Astrocyte of the spinal cord (primary cell): ENCODE data around the gene CPEB4.
A peak's percentile ranks its signal among the peaks of the same experiment; 100 is the strongest.

ENCODE experiments used
- DNase-seq: peaks from one replicate; pipeline ENCODE4 v3.0.0; 2011; ENCODE audit warnings: low read depth, low spot score
- H3K4me3 ChIP-seq: 2 replicates; pipeline ENCODE4 v1.5.1; 2011; ENCODE audit warnings: low read depth, mild to moderate bottlenecking, low read length, moderate library complexity
- in situ Hi-C: cut with HindIII; loops from 2 replicates; pipeline ENCODE4 v1.10.0; 2017; ENCODE audit warnings: low sequenced_read_pairs
- TF ChIP-seq, protein P1 (sequence below): IDR thresholded peaks from 2 replicates; pipeline ENCODE4 v1.5.1; 2012; ENCODE audit warnings: low read depth, mild to moderate bottlenecking, low read length, inconsistent platforms

CPEB4 gene

DNA sequence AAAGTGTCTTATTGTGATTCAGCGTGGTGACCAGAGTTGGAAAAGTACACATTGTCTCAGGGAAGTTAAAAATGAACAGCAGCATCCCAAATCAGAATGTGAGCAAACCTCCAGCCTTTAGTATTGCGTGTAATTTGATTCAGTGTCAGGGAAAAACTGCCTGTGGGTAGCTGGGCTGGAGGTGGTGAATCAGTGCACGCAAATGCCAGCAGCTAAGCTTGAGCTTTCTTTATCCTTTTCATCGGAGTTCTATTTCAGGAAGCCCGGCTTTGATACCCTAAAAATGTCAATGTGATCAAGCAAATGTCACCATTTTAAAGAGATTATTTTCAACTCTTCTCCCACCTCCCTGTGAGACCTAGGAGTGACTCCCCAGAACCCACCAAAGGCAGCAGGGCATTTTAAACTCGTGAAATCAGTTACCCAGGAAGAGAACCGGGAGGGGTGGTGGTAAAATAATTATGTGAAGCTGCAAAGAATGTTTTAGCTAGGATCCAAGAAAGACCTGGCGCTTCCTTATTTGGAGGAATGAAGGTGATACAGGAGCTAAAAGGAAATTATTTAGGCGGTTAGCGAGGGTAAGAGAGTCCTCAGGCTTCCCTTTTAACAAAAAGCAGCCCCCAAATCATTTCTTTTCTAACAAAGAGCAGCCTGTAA, 75.2 kb downstream of the CPEB4 start:
- DNase-seq = peak; percentile 73
- TF ChIP-seq, protein P1, sequence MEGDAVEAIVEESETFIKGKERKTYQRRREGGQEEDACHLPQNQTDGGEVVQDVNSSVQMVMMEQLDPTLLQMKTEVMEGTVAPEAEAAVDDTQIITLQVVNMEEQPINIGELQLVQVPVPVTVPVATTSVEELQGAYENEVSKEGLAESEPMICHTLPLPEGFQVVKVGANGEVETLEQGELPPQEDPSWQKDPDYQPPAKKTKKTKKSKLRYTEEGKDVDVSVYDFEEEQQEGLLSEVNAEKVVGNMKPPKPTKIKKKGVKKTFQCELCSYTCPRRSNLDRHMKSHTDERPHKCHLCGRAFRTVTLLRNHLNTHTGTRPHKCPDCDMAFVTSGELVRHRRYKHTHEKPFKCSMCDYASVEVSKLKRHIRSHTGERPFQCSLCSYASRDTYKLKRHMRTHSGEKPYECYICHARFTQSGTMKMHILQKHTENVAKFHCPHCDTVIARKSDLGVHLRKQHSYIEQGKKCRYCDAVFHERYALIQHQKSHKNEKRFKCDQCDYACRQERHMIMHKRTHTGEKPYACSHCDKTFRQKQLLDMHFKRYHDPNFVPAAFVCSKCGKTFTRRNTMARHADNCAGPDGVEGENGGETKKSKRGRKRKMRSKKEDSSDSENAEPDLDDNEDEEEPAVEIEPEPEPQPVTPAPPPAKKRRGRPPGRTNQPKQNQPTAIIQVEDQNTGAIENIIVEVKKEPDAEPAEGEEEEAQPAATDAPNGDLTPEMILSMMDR = no peak
- H3K4me3 ChIP-seq = peak overlapping the region; percentile 42
- in situ Hi-C loops = no loop called here

DNA sequence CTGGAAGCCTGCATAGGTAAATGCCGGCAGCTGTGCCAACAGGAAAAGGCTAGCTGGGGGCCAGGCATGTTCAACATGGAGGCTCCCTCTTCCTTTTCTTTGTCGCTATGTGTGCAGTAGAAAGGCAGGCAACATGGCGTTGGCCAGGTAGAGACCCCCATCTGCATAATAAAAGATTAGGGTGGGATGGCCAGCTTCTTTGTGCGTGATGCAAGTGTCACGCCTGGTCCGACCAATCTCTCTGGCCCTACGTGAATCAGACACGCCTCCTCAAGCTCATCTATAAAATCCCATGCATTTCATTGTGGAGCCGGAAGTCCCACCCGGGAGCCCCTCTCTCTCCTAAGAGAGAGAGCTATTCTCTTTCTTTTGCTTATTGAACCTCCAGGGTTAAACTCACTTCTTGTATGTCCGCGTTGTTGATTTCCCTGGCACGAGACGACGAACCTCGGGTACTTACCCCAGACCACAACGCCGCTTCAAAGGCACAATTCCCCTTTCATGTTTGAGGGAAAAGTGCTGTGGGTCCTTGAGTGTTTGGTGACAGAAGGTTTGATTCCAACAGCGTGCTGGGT, 75.8 kb downstream of the CPEB4 start:
- H3K4me3 ChIP-seq = peak overlapping the region; percentile 42
- peak; percentile 64 for DNase-seq
- TF ChIP-seq, protein P1 = no peak
- in situ Hi-C loops = no loop called here

DNA sequence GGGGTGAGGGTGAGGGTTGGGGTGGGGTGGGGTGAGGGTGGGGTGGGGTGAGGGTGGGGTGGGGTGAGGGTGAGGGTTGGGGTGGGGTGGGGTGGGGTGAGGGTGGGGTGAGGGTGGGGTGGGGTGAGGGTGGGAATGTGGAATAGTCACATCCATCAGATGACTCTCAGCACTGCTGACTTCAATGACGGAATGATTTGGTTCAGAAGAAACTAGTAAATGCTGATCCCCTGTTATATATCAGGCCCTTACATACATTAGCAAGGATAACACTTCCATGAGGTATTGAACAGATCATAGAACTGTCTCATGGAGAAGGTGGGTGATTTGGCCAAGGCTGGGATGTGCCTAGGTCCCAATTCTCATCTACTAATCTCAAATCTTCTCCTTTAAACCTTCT, 76.4 kb downstream of the CPEB4 start:
- TF ChIP-seq, protein P1 = no peak
- H3K4me3 ChIP-seq = no peak overlapping the region
- DNase-seq = no peak
- in situ Hi-C loops = no loop called here

DNA sequence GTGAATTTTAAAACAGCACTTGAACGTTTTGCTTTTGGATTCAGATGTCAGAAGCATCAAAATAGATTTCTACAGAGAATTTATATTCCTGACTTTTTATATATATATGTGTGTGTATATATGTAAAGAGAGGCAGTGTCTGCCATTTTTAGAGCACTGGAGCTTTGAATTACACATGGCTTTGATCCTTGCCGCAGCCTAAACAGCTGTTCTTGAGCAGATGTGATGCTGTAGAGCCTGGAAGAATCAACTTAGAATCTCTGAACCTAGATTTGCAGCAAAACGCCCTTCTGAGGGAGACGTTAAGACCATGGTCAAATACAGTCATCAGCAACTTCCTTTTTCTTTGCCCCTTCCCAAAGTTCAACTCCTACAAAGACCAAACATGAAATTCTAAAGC, 79.1 kb downstream of the CPEB4 start:
- DNase-seq = no peak
- TF ChIP-seq, protein P1 = no peak
- in situ Hi-C loops = no loop called here
- no peak overlapping the region for H3K4me3 ChIP-seq

DNA sequence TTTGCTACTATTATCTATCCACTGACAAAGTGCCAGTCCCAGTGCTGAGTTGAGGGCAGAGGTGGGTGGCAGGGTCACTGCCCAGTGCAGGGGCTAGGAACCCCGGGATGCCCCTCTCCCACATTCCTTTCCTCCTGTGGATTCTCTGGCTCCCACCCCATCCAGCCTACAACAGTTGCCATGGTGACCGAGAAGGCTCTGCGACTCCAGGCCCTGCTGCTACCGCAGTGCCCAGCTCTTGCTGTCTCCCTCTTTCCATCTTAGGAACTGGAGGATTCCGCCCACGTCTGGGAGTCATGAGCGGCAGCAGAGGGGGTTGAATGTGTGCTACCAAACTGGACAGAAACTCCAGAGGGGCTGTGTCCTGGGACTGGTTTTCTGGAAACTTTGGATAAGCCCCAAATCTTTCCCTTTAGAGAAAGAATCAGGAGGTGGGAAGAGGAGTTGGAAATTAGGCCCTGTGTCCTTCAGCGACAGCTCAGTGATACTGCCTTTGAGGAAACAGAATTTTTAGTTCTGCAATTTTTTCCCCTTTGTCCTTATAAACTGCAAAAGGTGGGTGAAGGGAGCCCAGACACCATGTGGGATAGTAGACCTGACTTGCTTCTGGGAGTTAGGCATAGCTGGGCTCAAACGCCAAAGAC, 80.1 kb downstream of the CPEB4 start:
- DNase-seq = no peak
- TF ChIP-seq, protein P1 = no peak
- H3K4me3 ChIP-seq = no peak overlapping the region
- in situ Hi-C loops = no loop called here

DNA sequence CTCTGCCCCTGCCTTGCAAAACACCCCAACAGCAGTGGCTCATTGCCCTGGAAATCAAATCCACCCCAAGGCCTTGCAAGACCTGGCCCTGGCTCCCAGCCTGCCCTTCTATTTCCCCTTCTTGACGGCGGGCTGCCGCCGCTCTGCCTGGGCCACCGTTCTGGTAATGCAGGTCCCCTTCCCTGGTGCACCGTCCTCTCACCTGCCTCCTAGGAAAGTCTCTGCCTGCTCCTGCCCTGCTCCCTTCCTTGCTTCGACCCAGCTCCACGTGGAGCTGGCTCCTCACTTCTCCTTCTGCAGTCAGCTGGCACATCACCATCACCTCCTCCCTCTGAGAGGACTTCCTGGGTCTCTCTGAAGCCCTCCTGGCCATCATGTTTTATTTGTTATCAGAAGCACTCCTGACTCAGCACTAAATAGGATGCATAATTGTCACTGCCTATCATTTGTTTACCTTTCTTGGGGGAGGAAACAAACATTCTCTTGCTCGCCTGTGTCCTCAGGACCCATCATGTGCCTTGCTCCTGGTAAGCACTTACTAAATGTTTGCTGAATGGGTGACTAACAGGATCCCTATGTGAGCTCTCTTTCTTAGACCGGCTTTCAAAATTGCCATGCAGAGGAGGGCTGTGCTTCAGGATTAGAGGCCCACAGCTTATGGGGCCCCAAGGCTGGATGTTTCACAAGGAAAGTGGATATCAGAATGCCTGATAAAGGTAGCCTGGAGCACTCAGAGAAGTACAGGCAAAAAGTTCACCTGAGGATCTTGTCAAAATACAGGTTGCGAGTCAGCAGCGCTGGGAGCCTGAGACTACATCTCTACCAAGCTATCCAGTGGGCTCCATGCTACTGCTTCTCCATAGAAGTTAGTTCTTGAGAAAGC, 81.3 kb downstream of the CPEB4 start:
- no peak overlapping the region for H3K4me3 ChIP-seq
- in situ Hi-C loops = no loop called here
- TF ChIP-seq, protein P1 = no peak
- DNase-seq = peak; percentile 49
